HEK293T (cell line): ENCODE measurements around the gene TPT1.
"Not testable (repeated sequence)": the region's sequence is repeated elsewhere in the genome, so short reads cannot be mapped to it uniquely, and the experiment has no call there.

ENCODE experiments used
- FOXA1 ChIP-seq: fragments of 450-650 bp; IDR thresholded peaks from 2 replicates; pipeline ENCODE4 v1.6.1; 2016; ENCODE audit warnings: mild to moderate bottlenecking
- FOXK2 ChIP-seq: fragments of 450-650 bp; IDR thresholded peaks from 2 replicates; pipeline ENCODE4 v1.6.1; 2016; ENCODE audit warnings: mild to moderate bottlenecking
- FOXM1 ChIP-seq: fragments of 450-650 bp; IDR thresholded peaks from 2 replicates; pipeline ENCODE4 v1.6.1; 2017; ENCODE audit warnings: mild to moderate bottlenecking, borderline replicate concordance
- SP1 ChIP-seq: fragments of 450-650 bp; IDR thresholded peaks from 2 replicates; pipeline ENCODE4 v1.6.1; 2017
- ZNF384 ChIP-seq: fragments of 450-650 bp; IDR thresholded peaks from 2 replicates; pipeline ENCODE4 v1.6.1; 2016

- TF ChIP-seq ZNF384, FOXA1, FOXK2, SP1, FOXM1: not testable (repeated sequence)
These were observed 49.4 kb upstream of the TPT1 start for GRCh38 chr13:45390348-45390747.
